HG02678 (cell line): ENCODE measurements around the gene JAML.

Experiments used
- ATAC-seq: cut with Tn5 transposase; IDR thresholded peaks from one replicate; pipeline ENCODE4 v1.9.1; 2021; ENCODE audit warnings: mild to moderate bottlenecking, moderate library complexity; ENCODE audit not compliant: unreplicated experiment

The JAML gene

GRCh38 chr11:118224511-118225188 lies at the start of gene JAML:
Gene JAML, minus strand, starts transcription at chr11:118225011. Its CDS starts 10,145 bp downstream, at chr11:118214866.
- peak; percentile 53 for ATAC-seq

- ATAC-seq: no peak
These were observed 49.4 kb upstream of the JAML start for GRCh38 chr11:118274186-118274585.

GRCh38 chr11:118272001-118272400 lies 47.2 kb upstream of the JAML start:
- no peak for ATAC-seq

- ATAC-seq: no peak
These were observed 42.7 kb upstream of the JAML start for GRCh38 chr11:118267486-118267885.

- ATAC-seq: no peak
These were observed 41.1 kb upstream of the JAML start for GRCh38 chr11:118265954-118266353.

- ATAC-seq: no peak
These were observed 40.0 kb upstream of the JAML start for GRCh38 chr11:118264569-118265465.

GRCh38 chr11:118263695-118264568 lies 39.1 kb upstream of the JAML start, which contains the start of gene MPZL2:
Gene MPZL2, minus strand, starts transcription at chr11:118264297. Its CDS starts 144 bp downstream, at chr11:118264153.
- no peak for ATAC-seq

- no peak for ATAC-seq
These were observed 38.3 kb upstream of the JAML start for GRCh38 chr11:118263112-118263511.

GRCh38 chr11:118260353-118260752 lies 35.5 kb upstream of the JAML start:
- no peak for ATAC-seq

GRCh38 chr11:118259138-118259537 lies 34.3 kb upstream of the JAML start:
- no peak for ATAC-seq

GRCh38 chr11:118258410-118258809 lies 33.6 kb upstream of the JAML start:
- no peak for ATAC-seq

GRCh38 chr11:118252688-118253087 lies 27.9 kb upstream of the JAML start:
- peak; percentile 21 for ATAC-seq

- ATAC-seq: peak; percentile 79
These were observed 27.2 kb upstream of the JAML start, which contains the start of gene MPZL3 for GRCh38 chr11:118251858-118252652. Gene MPZL3, minus strand, starts transcription at chr11:118252365. Its CDS starts 71 bp downstream, at chr11:118252294.

- no peak for ATAC-seq
These were observed 22.2 kb upstream of the JAML start for GRCh38 chr11:118247041-118247440.

- no peak for ATAC-seq
These were observed 21.2 kb upstream of the JAML start for GRCh38 chr11:118245936-118246562.

- no peak for ATAC-seq
These were observed 19.4 kb upstream of the JAML start for GRCh38 chr11:118243993-118244762.

GRCh38 chr11:118243161-118243560 lies 18.4 kb upstream of the JAML start:
- no peak for ATAC-seq

- no peak for ATAC-seq
These were observed 16.9 kb upstream of the JAML start for GRCh38 chr11:118241764-118242098.
